Fibroblast of lung (primary cell): ENCODE results near the gene RANBP10.

Experiments used
- EZH2 ChIP-seq: IDR thresholded peaks from 2 replicates; pipeline ENCODE4 v1.5.1; 2012; ENCODE audit warnings: low read length, control low read depth, mild to moderate bottlenecking; ENCODE audit errors: missing control alignments
- TF ChIP-seq, protein P1 (sequence below), 2 donors: IDR thresholded peaks in 1 of 2; conservative IDR thresholded peaks in 1 of 2; 1 replicate in 1 of 2; 2 replicates in 1 of 2; pipeline ENCODE4 v1.5.1; 2011 to 2012; ENCODE audit warnings: low read length in 2 of 2, control low read depth in 1 of 2, inconsistent platforms in 1 of 2, low read depth in 1 of 2, mild to moderate bottlenecking in 1 of 2

- TF ChIP-seq, protein P1, sequence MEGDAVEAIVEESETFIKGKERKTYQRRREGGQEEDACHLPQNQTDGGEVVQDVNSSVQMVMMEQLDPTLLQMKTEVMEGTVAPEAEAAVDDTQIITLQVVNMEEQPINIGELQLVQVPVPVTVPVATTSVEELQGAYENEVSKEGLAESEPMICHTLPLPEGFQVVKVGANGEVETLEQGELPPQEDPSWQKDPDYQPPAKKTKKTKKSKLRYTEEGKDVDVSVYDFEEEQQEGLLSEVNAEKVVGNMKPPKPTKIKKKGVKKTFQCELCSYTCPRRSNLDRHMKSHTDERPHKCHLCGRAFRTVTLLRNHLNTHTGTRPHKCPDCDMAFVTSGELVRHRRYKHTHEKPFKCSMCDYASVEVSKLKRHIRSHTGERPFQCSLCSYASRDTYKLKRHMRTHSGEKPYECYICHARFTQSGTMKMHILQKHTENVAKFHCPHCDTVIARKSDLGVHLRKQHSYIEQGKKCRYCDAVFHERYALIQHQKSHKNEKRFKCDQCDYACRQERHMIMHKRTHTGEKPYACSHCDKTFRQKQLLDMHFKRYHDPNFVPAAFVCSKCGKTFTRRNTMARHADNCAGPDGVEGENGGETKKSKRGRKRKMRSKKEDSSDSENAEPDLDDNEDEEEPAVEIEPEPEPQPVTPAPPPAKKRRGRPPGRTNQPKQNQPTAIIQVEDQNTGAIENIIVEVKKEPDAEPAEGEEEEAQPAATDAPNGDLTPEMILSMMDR (conservative IDR thresholded peaks at IDR 0.05 in 1 of 2, IDR thresholded peaks at IDR 0.05 in 1 of 2; ENCODE audit: low read depth in 1 of 2, low read length in 2 of 2): no peak
- TF ChIP-seq EZH2: no peak
Measured at GRCh38 chr16:67694611-67695010, 111.7 kb downstream of the RANBP10 start.
